GM18907 (cell line): ENCODE data around the gene AZI2.

ENCODE experiments used
- ATAC-seq: cut with Tn5 transposase; IDR thresholded peaks from one replicate; pipeline ENCODE4 v1.9.1; 2021; ENCODE audit warnings: mild to moderate bottlenecking, moderate library complexity; ENCODE audit not compliant: unreplicated experiment

Gene AZI2, protein sequence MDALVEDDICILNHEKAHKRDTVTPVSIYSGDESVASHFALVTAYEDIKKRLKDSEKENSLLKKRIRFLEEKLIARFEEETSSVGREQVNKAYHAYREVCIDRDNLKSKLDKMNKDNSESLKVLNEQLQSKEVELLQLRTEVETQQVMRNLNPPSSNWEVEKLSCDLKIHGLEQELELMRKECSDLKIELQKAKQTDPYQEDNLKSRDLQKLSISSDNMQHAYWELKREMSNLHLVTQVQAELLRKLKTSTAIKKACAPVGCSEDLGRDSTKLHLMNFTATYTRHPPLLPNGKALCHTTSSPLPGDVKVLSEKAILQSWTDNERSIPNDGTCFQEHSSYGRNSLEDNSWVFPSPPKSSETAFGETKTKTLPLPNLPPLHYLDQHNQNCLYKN

DNA sequence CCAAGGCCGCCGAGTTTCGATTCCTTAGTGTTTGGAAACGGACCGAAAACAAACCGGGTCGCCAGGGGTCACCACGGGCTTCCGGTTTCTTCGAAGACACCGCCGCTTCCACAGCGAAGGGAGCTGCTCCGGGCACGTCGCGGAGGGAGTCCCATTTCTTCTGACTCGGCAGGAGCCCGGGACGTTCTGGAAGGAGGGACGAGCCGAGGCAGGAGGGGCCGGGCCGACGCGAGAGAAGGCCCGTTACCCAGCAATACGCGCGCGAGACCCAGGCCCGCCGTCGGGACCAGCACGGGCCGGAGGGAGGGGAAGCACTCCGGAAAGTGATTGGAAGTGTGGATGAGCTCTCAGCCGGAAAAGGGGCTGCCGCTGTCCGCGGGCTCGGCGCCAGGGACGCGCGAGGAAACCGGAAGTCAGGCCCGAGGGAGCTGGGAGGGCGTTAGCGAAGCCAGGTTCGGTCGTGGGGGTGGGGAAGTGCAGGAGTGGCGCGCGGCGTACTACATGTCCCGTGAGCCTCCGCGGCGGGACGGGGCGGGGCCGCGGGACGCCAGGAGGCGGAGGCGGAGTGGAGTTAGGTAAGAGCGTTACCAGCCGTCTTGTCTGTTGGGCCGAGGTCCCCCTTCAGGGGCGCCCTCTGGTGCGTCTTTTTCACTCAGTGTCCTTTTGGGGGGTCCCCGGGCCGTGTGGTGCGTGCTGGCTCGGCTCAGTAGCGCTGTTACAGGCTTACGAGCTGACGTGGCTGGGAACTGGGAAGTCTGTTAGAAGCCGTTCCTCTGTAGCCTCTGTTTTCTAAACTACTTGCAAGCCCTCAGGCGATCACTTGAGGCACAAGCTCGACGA is at the start of gene AZI2, which contains the start of gene ZCWPW2:
TSS of gene AZI2 (minus strand) at position 196 of the 840 bp plus-strand sequence. CDS start 8,207 bp downstream, outside the sequence.
TSS of gene ZCWPW2 (plus strand) at position 93 of the 840 bp plus-strand sequence. CDS start 64,348 bp downstream, outside the sequence.
- peak; percentile 94 for ATAC-seq

DNA sequence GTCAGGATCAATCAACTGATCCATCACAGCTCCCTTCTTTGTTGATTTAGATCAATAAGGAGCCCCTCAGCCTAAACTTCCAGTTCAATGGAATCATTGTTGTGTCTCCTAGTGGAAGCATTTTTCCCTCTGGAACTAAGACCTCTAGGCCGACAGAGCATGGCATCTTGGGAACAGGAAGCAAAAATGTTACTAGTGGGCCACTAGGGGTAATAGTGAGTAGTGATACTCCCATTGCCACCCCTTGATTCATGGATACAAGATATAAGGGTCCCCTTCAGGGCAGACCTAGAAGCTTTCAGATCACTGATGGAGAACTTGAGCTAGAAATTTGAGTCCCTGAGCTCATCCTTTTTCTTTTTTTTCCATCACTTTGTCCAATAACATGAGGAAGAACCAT is 40.4 kb upstream of the AZI2 start:
- no peak for ATAC-seq

DNA sequence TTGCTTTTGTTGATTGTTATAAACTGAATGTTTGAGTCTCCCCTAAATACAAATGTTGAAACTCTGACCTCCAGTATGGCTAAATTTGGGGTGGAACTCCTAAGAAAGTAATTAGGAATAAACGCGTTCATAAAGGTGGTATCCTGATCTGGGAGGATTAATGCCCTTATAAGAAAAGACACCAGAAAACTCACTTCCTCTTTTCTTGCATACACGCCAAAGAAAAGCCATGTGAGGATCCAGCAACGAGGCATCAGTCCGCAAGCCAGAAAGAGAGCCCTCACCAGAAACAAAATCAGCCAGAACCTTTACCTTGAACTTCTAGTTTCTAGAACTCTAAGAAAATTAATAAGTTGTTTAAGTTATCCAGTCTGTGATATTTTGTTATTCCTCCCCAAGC is 37.4 kb upstream of the AZI2 start:
- no peak for ATAC-seq

DNA sequence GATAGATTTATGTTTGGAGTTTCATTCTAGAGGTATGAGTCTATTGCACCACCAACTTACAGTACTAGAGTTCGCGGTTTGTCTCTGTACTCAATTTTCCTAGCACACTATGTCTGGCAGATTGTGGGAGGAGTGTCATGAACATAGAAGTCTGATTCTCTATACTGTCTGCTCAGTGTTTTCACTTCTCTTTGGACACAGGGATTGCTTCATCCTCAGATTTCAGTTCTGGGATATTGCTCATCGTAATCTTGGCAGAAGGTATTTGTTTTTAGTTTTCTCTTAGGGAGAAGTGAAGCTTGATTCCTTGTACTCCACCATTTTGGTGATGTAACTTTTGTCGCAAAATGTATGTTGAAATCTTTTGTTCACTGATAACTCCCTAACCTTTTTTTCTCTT is 27.8 kb upstream of the AZI2 start:
- no peak for ATAC-seq

DNA sequence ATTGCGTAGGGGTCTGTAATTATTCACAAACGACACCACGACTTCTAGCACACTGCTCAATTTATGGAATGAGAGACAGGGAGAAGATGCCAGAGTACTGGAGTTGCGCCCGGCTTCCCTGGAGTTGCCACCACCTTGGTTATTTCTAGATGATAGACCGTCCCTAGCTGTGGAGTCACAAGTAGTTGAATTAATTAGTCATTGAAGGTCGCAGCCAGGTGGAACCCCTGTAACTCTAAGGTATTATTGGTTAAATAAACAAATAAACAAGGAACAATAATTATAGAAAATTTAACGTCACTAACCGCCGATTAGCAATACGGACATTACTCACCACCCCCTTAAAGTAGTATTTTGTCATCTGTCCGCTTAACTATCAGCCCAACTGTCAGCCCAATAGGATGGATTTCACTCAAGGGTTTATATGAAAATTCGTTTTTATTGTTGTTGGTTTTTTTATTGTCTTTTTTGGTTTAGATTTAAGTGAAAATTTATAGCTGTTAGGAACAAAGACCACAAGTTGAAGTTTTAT is 911 bp upstream of the AZI2 start:
- no peak for ATAC-seq

DNA sequence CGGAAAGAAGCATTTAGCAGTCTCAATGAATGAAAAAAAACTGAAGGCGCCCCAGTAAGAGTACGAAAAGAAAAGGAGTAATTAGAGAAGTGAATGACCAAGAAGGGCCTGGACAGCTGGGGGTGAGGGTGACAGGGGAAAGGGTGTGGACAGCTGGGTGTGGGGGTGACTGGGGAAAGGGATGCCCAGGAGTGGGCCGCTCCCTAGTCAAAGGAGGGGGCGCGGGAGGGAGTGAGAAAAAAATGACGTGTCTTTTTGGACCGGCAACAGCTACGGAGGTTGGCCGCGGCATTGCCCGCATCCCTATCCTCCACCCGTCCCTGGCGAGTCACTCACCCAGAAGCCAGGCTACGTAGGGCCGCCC is 377 bp downstream of the AZI2 start:
- no peak for ATAC-seq

DNA sequence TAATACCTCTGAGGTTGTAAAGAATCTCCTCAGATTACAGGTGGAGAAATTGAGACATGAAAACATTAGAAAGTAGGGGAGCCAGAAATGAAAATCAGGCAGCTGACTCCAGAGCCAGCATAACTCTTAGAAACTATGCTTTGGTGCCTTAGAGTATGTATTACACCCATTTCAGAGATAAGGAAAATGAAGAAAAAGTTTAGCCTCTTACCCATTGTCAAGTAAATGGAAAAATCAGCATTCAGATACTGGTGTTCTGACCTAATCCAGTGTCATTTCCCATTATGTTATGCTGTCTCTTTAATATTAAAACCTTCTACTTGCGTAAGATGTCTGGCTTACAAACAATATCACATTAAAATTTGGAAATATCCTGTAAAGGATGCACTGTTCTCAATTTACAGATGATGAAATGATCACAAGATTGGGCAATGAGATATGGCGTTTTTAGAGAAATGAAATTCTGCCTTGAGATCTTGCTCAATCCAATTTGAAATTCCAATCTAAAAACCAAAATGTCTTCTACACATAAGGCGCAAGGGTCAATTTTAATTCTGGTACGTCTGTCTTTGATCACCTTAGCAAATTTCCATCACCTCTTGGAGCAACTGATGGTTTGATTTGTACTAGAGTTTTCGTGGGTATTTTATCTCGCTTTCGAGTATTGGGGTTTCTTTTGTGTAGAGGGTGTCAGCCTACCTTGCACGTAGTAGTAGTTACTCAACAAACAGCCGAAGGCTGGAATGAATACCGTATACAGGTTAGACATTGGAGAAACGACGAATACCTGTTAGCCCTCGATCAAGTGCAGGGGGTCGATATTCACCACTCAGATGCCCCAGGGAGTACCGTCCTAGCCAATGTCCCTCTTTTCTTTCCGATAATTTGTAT is 1.0 kb downstream of the AZI2 start:
- no peak for ATAC-seq

DNA sequence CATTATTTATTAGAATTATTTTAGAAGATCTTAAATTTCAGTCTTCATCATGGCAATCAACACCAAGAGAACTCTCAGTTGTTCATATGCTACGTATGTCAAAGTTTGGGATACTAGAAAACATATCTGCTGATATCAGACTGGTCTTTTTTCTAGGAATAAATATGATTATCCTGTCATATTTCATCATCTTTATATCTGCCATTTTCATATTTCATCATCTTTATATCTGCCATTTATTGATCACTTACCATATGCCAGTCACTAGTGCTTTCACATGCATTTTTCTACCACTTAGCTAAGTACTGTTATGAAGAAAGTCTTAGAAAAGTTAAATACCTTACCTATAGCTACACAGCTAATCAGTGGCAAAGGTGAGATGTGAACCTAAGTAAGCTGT is 2.9 kb downstream of the AZI2 start:
- no peak for ATAC-seq

DNA sequence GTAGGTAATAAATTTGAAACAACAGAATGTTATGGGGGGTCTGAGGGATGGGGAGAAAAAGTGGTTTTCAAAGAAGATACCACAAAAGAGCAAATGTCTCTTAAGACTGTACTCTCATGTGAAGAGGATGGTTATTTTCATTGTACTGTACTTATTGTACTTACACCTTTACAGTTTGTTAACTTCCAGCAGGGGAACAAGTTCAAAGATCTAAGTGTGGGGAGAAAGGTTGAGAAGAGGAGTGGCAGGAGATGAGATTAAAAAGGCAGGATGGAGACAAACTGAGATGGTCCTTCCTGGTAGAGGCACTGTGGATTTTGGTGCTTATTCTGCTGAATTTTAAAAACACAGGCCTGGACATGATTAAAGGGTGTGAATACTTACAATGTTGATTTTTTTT is 5.5 kb downstream of the AZI2 start:
- ATAC-seq, result no peak

DNA sequence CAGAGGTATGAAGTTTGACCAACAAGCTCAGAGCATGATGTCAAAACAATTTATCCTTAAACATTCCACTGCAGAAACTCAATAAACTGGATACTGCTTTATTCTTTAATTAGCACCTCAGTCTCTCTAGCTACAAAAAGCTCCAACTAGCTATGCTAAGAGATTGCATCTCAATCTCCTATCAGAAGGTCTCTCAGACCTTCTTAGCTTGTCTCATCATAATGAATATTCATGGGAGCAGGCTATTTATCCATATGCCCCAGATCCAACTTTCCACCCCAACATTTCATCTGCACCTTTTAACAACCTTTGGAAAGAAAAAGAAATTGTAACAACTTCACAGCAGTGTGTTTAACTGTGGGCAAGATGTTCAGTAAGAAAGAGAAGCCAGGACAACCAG is 11.4 kb downstream of the AZI2 start:
- ATAC-seq, result no peak

DNA sequence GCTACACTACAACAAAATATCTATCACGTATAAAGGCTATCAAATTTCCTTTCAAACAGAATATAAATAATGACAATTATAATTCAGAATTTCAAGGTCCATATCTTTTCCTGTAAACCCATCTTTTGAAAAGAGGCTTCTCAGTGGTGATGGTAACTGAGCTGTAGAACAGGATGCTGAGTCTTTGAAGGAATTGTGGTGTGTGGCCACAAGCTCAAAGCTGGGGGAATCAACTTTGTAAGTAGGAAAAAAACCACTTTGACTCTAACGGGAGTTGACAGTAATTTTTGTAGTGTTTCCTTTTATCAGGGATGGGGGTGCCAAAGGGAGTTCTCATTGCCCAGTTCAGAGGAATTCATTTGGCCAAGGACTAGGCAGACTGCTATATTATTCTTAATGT is 13.4 kb downstream of the AZI2 start:
- no peak for ATAC-seq

DNA sequence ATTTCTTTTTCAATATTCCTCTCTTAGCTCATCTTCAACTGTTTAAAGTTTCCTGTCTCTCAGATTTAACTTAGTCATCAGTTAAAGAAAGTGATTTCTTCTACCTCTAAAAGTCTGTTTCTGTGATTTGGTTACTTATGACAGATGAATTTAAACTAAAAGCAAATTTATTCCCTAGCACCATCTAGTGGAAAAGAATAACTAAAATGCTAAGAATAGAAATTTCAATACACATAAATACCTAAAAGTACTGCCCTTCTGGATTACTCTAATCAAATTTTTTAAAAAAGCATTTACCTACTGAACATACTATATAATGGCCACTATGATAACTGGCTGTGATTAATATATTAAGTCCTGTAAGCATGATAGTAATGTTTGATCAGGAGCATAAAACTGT is 14.1 kb downstream of the AZI2 start:
- ATAC-seq, result no peak

DNA sequence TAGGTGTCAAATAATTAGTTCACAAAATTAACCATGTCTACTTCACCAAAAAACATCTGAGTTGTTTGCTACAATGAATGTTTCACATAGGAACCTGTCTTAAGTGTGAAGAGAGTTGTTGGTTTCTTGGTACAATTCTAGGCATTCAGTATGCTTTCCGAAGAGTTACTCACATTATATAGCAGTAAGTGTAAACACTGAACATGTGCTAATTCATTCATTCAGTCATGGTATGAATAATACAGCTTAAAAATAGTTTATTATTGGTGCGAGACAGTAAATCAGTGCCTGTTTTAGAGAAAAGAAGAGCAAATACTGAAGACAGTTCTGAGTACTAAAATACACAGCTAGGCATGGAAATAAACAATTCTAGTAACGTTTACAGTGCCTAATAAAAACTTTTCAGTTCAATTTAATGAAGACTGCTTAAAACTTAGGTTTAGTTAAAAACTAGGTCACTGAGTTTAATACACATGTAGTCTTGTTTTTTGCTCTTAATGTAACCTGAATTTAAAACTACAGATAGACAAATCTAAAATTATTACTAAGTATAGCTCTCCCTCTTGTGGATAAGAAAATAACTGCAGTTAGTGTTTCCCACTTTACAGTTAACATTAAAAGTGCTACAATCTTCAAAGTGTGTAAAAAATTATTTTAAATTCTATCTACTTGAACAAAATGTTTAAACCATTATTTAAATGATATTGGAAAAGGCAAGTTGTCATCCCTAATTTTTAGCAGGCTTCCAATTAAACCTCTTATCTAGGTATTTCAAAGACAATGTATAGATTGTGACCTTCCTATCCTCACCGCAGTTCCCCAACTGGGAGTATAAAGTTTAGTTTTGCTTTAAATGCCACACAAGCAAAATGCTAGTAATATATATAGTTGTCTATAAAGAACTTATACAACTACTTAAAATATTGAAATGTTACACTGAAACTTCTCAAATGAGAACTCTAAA is 20.2 kb downstream of the AZI2 start:
- no peak for ATAC-seq

DNA sequence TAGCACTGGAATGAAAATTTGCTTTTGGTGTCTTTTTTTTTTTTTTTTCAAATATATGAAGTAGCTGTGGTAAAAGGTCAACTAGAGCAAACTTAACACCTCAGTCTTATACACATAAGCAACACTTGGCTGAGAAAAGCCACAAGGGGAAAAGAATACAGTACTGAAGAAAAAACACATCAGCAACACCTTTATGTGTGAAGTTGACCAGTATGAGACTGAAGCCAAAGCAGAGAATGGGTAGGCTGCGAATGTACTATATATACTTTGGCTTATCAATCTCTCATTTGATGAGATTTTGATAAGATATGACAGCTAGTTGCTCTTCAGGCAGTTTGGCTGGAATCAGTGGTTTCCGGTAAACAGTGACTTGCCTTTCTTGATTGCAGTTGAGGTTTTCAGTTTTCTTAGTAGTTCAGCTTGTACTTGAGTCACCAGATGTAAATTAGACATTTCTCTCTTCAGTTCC is 22.1 kb downstream of the AZI2 start:
- peak; percentile 84 for ATAC-seq

DNA sequence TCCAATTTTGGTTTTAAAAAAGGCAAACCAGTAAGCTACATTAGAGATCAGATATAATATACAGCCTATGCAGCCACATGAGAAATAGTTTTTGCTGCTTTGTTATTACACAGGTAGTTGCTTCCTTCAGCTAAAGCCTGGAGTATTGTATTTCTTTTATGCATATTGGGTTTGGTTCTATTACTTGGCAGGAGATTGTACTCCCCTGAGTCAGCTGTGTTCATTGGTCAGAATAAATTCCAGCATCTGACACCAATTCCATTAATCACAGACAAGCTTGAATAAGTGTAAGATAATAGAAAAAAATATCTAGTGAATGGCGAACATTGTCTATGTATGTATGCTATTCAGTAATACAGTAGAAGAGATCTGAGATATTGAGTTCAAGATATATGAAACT is 26.2 kb downstream of the AZI2 start:
- ATAC-seq, result no peak

DNA sequence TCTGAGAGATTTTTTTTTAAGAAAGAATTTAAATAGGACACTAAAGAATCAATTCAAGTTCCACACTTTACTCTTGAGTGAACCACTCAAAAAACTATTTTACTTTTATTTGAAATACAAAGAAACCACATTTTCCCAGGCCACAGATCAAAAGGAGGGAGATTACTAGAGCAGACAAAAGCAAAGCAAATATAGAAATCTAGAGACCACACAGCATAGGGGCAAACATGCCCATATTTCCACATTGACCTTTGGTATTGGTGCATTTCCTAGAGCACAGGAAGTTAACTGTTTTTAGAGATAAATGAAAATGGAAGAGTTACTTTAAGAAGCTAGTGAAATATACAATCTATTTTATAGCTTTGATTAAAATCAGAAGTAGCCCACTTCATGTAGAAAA is 27.6 kb downstream of the AZI2 start:
- ATAC-seq, result no peak

DNA sequence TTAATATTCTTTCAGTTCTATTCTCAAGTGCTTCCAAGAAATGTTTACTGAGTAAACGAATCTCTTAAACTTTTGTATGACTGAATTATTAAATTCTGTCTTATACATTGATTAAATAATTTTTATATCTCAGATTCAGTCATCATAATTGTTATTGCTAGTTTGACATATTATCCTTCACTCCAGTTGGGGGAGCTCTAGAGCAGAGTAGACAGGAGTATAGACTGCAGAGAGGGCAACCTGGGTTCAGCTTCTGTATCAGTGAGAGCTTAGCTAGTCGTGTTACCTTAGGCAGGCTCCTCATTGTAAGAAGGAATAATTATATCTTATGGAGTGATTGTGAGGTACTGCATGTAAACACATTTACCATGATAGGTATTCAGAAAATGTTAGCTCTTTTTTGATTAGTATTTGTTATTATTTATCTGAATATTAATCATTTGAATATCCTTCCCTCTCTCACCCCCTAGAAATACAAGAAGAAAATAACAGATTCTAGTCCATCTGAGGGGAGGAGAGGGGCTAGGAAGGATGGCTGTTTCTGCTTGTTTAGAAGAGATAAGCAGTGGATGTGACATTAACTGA is 31.1 kb downstream of the AZI2 start:
- ATAC-seq, result peak; percentile 89

DNA sequence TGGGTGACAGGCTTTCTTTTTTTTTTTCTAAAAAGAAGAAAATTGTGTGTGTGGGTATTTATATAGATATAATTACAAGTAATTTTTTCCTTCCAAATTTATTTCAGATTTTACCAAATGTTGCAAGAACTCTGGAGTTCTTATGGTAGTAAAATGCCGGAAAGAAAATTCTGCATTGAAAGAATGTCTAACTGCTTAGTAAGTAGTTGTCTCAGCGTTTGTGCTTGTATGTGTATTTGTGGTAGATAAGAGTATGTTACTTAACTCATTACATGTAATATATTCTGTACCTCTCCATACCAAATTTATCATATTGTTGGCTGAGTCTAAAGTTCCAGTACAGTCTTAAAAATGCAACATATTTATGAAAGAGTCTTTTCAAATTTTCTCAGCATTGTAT is 32.4 kb downstream of the AZI2 start:
- ATAC-seq, result no peak

DNA sequence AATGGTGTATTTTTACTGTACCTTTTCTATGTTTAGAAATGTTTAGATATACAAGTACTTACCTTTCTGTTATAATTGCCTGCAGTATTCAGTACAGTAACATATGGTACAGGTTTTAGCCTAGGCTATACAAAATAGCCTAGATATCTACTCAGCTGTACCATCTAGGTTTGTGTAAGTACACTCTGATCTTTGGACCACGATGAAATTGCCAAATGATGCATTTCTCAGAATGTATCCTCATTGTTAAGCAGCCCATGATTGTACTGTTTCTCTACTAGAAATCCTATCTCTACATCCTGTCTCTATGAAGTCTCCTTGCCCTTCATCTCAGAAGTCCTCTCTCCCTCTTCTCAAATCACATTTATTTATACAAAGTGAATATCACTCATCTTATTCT is 32.9 kb downstream of the AZI2 start:
- ATAC-seq, result no peak
